Epithelial cell of proximal tubule (primary cell): ENCODE results near the gene CD2AP. TPM values are rescaled to one million over a fixed set of nuclear protein-coding genes. Genes with fewer than 3 reads are reported as not detected.

Experiments
- DNase-seq: peaks from one replicate; pipeline ENCODE4 v3.0.0-alpha.2; 2011; ENCODE audit warnings: low read depth
- H3K4me3 ChIP-seq: 2 replicates; pipeline ENCODE4 v1.5.1; 2011; ENCODE audit warnings: low read depth, mild to moderate bottlenecking, low read length
- total RNA-seq: library from RNA; depleted of rRNA; stranded (reverse); fragments of >200 nt; gene quantifications from 2 replicates; pipeline ENCODE4 v1.2.3, GENCODE V29; 2015
- TF ChIP-seq, protein P1 (sequence below): conservative IDR thresholded peaks from 2 replicates; pipeline ENCODE4 v1.5.1; 2012; ENCODE audit warnings: low read depth, mild to moderate bottlenecking, low read length

The CD2AP gene
- total RNA-seq, 1 donor from 2014 or later: 61.7 TPM

DNA sequence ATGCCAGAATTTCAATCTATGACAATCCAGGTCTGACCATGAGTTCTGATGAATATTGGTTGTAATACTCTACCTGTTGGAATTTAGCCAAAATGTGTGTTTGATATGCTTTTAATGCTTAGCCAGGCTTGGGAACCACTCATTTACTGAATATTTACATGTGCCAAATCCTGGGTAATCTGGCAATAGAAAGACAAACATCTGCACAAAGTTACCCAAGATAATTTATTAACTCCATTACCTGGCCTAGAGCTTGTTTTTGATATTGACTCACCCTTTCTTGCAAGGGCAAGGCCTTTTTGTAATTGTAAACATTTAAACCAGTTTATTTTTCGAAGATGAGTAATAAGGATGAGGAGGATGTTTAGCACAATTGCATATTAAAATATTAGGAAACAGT lies 13.5 kb upstream of the CD2AP start:
- H3K4me3 ChIP-seq: no peak overlapping the region
- TF ChIP-seq, protein P1, sequence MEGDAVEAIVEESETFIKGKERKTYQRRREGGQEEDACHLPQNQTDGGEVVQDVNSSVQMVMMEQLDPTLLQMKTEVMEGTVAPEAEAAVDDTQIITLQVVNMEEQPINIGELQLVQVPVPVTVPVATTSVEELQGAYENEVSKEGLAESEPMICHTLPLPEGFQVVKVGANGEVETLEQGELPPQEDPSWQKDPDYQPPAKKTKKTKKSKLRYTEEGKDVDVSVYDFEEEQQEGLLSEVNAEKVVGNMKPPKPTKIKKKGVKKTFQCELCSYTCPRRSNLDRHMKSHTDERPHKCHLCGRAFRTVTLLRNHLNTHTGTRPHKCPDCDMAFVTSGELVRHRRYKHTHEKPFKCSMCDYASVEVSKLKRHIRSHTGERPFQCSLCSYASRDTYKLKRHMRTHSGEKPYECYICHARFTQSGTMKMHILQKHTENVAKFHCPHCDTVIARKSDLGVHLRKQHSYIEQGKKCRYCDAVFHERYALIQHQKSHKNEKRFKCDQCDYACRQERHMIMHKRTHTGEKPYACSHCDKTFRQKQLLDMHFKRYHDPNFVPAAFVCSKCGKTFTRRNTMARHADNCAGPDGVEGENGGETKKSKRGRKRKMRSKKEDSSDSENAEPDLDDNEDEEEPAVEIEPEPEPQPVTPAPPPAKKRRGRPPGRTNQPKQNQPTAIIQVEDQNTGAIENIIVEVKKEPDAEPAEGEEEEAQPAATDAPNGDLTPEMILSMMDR: no peak
- DNase-seq: no peak

DNA sequence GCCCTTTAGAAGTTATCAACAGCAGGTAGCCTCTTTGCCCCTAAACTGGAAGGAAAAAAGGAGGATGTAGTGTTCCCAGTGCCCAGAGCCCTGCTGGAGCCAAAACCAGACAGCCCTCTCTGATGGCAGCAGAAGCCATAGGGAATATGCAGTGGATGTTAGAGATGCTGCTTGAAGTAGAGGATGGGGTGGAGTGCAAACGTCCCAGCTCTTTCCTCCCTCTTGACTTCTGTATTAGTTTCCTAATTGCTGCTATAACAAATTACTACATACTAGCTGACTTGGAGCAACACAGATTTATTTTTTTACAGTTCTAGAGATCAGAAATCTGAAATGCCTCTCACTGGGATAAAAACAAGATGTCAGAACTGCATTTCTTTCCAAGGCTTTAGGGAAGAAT lies 12.5 kb upstream of the CD2AP start:
- DNase-seq: no peak
- TF ChIP-seq, protein P1: no peak
- no peak overlapping the region for H3K4me3 ChIP-seq

DNA sequence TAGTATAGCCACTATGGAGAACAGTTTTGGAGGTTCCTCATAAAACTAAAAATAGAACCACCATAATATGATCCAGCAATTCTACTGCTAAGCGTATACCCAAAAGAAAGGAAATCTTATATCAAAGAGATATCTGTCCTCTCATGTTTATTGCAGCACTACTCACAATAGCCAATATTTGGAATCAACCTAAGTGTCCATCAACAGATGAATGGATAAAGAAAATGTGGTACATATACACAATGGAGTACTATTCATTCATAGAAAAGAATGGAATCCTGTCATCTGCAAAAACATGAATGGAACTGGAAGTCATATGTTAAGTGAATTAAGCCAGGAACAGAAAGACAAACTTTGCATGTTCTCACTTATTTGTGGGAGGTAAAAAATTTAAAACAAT lies 5.7 kb upstream of the CD2AP start:
- H3K4me3 ChIP-seq: no peak overlapping the region
- no peak for DNase-seq
- TF ChIP-seq, protein P1: no peak

DNA sequence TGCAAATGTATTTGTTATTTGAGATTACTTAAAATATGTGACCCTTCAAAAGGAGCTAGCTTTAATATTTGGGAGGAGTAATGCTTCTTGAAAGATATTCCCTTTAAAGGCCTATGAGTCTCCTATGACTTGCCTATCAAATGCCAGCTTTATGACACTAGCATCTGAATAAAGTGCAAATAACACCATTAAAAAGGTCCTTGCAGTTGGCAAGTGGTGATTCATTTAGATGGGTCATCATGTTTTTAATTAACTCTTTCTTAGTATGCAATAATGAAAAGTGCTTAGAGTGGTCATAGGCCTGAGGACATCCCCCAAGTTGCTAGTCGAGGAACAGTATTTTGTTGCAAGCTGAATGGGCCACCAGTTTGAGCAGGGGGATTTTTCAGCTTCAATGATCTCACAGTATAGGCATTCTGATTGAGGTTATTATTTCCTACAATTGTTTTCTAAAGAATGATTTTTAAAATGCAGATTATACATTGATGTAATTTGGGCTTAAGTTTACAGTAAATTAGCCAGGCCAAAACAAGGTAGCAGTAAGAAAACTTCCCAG lies 3.7 kb upstream of the CD2AP start:
- H3K4me3 ChIP-seq: no peak overlapping the region
- TF ChIP-seq, protein P1: no peak
- no peak for DNase-seq

DNA sequence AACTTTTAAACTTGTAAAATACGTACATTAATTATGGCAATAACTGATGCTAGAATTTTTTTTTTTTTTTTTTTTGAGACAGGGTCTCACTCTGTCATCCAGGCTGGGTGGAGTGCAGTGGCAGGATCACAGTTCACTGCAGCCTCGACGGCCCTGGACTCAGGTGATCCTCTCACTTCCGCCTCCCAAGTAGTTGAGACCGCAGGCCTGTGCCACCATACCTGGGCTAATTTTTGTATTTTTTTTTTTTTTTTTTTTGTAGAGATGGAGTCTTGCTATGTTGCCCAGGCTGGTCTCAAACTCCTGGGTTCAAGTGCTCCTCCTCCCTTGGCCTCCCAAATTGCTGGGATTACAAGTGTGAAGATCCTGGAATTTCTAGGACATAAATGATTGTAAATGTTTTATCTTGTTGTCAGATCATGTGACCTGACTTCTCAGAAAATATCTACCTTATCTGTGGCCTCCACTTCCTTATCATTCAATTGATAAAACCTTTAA lies 2.2 kb upstream of the CD2AP start:
- TF ChIP-seq, protein P1: no peak
- no peak for DNase-seq
- H3K4me3 ChIP-seq: no peak overlapping the region

DNA sequence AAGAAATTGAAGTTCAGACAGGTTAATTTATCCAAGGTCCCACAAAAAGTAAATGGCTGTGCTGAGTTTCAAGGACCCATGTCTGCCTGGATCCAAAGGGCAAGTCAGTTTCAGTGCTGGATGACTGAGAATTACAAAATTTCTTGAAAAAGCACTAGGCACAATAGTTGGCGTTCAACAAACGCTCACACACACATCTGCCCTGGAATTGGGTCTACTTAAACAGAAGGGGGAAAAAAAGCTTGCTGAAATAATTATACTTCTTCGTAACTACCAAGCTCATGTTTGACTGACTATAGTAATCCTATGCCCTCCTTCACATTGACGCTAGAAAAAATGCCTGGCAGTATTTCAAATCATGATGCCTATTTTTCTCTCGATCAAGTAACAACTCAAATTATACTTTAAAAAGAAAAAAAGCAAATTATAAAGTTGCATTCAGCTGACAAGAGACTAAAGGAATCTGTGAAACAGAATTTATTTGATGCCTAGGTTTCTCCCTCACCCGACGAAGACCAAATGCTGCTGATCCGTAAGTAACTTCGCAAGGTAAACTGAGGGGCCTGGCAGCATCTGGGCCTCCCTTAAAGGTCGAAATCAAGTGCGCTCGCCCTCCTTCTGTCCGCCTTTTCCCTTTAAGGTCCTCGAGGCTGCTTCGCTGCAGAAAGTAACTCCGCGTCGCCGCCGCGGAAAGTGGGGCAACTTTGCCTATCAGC lies 650 bp upstream of the CD2AP start:
- peak overlapping the region; percentile 93 for H3K4me3 ChIP-seq
- TF ChIP-seq, protein P1: no peak
- DNase-seq: no peak
